Hepatocyte (in vitro differentiated cells): Measurements from ENCODE around the gene TUBA4B. TPM values are rescaled to one million over a fixed set of nuclear protein-coding genes. Genes with fewer than 3 reads are reported as not detected.

Experiments used
- DNase-seq: peaks from one replicate; pipeline ENCODE4 v3.0.0-alpha.2; 2016; ENCODE audit warnings: low spot score
- H2AFZ ChIP-seq: fragments of 200-600 bp; sonication (generic); 2 replicates; pipeline ENCODE4 v1.6.0; 2016; ENCODE audit warnings: antibody characterized with exemption, mild to moderate bottlenecking
- H3K27ac ChIP-seq: fragments of 200-600 bp; sonication (generic); 2 replicates; pipeline ENCODE4 v1.5.1; 2016; ENCODE audit warnings: mild to moderate bottlenecking
- H3K27me3 ChIP-seq: fragments of 200-600 bp; sonication (generic); 2 replicates; pipeline ENCODE4 v1.6.1; 2016
- H3K36me3 ChIP-seq: fragments of 200-600 bp; sonication (generic); replicated peaks from 2 replicates; pipeline ENCODE4 v1.5.1; 2016; ENCODE audit warnings: low read depth; ENCODE audit not compliant: insufficient read depth
- H3K4me1 ChIP-seq: fragments of 200-600 bp; sonication (generic); 2 replicates; pipeline ENCODE4 v1.5.1; 2016; ENCODE audit warnings: mild to moderate bottlenecking, moderate library complexity; ENCODE audit not compliant: insufficient read depth
- H3K4me2 ChIP-seq: fragments of 200-600 bp; sonication (generic); 2 replicates; pipeline ENCODE4 v1.6.0; 2016
- H3K4me3 ChIP-seq: fragments of 200-600 bp; sonication (generic); 2 replicates; pipeline ENCODE4 v1.5.1; 2016; ENCODE audit warnings: mild to moderate bottlenecking
- H3K79me2 ChIP-seq: fragments of 200-600 bp; sonication (generic); 2 replicates; pipeline ENCODE4 v1.6.0; 2017; ENCODE audit warnings: mild to moderate bottlenecking
- H3K9me2 ChIP-seq: fragments of 200-600 bp; sonication (generic); replicated peaks from 2 replicates; pipeline ENCODE4 v1.6.0; 2017; ENCODE audit warnings: mild to moderate bottlenecking; ENCODE audit not compliant: insufficient read depth
- H3K9me3 ChIP-seq: fragments of 200-600 bp; sonication (generic); 2 replicates; pipeline ENCODE4 v1.5.1; 2016; ENCODE audit warnings: low read depth, mild to moderate bottlenecking
- H4K20me1 ChIP-seq: fragments of 200-600 bp; sonication (generic); 2 replicates; pipeline ENCODE4 v1.6.0; 2016; ENCODE audit warnings: mild to moderate bottlenecking; ENCODE audit not compliant: insufficient read depth, poor library complexity, severe bottlenecking
- CTCF ChIP-seq: fragments of 200-600 bp; sonication (generic); IDR thresholded peaks from 2 replicates; pipeline ENCODE4 v1.5.1; 2016; ENCODE audit warnings: antibody characterized with exemption, mild to moderate bottlenecking; ENCODE audit not compliant: poor library complexity
- EZH2 ChIP-seq: fragments of 200-600 bp; sonication (generic); IDR thresholded peaks from 2 replicates; pipeline ENCODE4 v1.6.1; 2016; ENCODE audit warnings: antibody characterized with exemption, mild to moderate bottlenecking, borderline replicate concordance
- EZH2phosphoT487 ChIP-seq: fragments of 200-600 bp; sonication (generic); IDR thresholded peaks from one replicate; pipeline ENCODE4 v1.6.1; 2018; ENCODE audit warnings: antibody characterized with exemption, mild to moderate bottlenecking, low read depth, moderate library complexity; ENCODE audit not compliant: unreplicated experiment, severe bottlenecking
- WGBS: methylation state at CpG from one replicate; pipeline ENCODE4 v1.1.6; 2016; ENCODE audit warnings: low lambda C conversion rate; ENCODE audit errors: missing lambda C conversion rate; 5-methylcytosine and 5-hydroxymethylcytosine counted together
- polyA plus RNA-seq: library from polyadenylated mRNA; unstranded; fragments of >200 nt; fragmentation: Nextera tagmentation; extraction: Ambion mirVana; gene quantifications from 2 replicates; pipeline ENCODE4 v1.2.1, GENCODE V29; 2016
- total RNA-seq: library from RNA; depleted of rRNA; stranded (reverse); fragments of >200 nt; gene quantifications from 2 replicates; pipeline ENCODE4 v1.2.3, GENCODE V29; 2014

TUBA4B gene
- total and polyA plus RNA-seq, 2 experiments from 2014 or later, result 0.13 TPM; not detected in 1

GRCh38 chr2:219220652-219221402 lies 32.2 kb upstream of the TUBA4B start:
- Histone ChIP-seq H3K36me3 (no peaks in the 10 kb centered on the region), H3K4me1 (peaks cover 10% of the 10 kb centered on the region), H3K9me2 (no peaks in the 10 kb centered on the region), H3K27ac (no peak overlapping the region), H4K20me1 (no peaks in the 10 kb centered on the region), H3K4me3 (no peak overlapping the region), H2AFZ (no peak overlapping the region), H3K9me3 (no peaks in the 10 kb centered on the region), H3K4me2 (no peak overlapping the region), H3K27me3 (no peaks in the 10 kb centered on the region), H3K79me2 (peaks cover 13% of the 10 kb centered on the region)
- TF ChIP-seq EZH2 (no peak), EZH2phosphoT487 (no peak), CTCF (no peak)
- 96% methylated on average over 19 of the region's 19 CpGs for WGBS
- DNase-seq, result no peak

DNA sequence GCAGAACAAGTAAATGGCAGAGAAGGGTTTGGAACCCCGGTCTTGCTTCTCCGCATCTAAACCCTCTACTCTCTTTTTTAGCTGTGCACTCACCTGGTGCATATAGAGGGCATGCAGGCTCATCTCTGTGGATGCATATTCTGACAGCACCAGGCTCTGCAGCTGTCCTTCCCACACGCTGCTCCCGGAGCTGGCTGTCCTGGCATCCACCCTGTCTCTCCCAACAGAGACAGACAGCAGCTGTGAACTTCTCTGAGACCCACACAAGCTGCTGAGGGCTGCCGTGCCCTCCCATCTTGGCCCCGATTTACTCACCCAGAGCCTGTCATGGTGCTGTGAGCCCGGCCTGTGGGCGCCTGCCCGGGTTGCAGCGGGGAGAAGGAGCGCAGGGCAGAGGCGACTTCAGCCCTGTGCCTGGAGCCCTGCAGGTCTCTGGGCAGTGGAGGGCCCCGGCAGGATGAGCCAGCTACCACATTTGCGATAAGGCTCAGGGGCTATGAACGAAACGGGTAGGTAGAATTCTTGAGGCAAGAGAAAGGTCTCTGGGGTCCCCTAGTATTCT lies 31.0 kb upstream of the TUBA4B start:
- Histone ChIP-seq H2AFZ (no peak overlapping the region), H3K79me2 (peaks cover 8% of the 10 kb centered on the region), H3K36me3 (no peaks in the 10 kb centered on the region), H3K4me1 (peaks cover 10% of the 10 kb centered on the region), H3K27ac (no peak overlapping the region), H3K9me3 (no peaks in the 10 kb centered on the region), H3K27me3 (no peaks in the 10 kb centered on the region), H3K4me3 (no peak overlapping the region), H3K9me2 (no peaks in the 10 kb centered on the region), H3K4me2 (no peak overlapping the region), H4K20me1 (no peaks in the 10 kb centered on the region)
- TF ChIP-seq CTCF, result no peak
- TF ChIP-seq EZH2, result no peak
- TF ChIP-seq EZH2phosphoT487, result no peak
- 97% methylated on average over 16 of the region's 16 CpGs for WGBS
- no peak for DNase-seq

DNA sequence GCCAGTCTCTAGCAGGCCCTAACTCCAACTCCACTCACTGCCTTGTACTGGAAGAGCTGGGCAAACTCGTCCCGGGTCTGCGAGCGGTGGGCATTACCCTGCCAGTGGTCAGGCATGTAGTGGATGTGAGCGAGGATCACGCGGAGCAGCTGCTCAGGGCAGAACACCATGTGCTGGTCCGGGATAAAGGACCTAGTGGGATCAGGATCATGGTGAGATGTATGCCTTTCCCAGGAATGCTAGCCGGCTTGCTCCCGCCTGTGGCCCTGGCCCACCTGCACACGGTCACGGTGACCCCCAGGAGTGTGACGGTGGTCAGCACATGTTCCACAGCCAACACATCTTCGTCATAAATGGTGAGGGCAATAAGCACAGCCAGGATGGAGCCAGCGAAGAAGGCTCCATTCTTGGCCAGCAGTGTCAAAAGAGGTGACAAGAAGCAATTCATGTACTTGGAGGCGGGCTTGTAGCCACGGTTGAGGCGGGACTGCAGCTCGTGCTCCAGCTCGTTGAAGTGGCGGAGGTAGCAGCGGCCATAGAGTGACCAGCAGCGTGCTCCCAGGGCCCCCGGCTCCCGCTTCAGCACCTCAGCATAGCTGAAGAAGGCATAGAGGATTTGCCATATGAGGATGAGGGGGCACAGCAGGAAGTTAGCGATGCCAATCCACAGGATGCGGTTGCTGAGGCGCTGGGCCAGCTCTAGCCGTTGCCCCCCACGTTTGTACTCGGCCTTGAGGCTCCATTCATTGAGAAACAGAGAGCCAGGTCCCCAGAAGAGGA lies 29.0 kb upstream of the TUBA4B start:
- no peaks in the 10 kb centered on the region for H3K36me3 ChIP-seq
- no peaks in the 10 kb centered on the region for H3K9me2 ChIP-seq
- no peak overlapping the region for H3K27ac ChIP-seq
- no peaks in the 10 kb centered on the region for H4K20me1 ChIP-seq
- peaks cover 16% of the 10 kb centered on the region for H3K4me1 ChIP-seq
- H2AFZ ChIP-seq, result no peak overlapping the region
- H3K27me3 ChIP-seq, result no peaks in the 10 kb centered on the region
- no peak for TF ChIP-seq CTCF
- TF ChIP-seq EZH2, result no peak
- TF ChIP-seq EZH2phosphoT487, result no peak
- peaks cover 25% of the 10 kb centered on the region for H3K79me2 ChIP-seq
- H3K4me3 ChIP-seq, result no peak overlapping the region
- DNase-seq, result no peak
- no peaks in the 10 kb centered on the region for H3K9me3 ChIP-seq
- WGBS, result 97% methylated on average over 31 of the region's 31 CpGs
- H3K4me2 ChIP-seq, result no peak overlapping the region
